ENCODE data around the gene CHST8.

DNA sequence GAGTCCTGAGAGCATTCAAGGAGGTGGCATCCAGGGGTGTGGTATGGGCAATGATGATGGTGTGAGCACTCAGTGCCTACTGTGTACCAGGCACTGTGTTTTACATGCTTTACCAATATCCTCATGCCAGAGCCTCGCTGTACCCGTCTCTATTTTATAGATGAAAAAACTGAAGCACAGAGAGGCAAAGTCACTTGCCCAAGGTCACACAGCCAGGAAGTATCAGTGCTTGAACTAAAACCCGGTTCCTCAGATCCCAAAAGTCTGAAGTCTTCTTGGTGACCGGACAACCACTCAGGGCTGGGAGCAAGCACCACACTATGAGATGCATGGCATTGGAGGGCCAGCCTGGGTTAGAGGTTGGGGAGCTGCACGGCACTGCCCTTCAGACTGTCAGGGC, 84.1 kb downstream of the CHST8 start:
- TF ChIP-seq, protein P1, sequence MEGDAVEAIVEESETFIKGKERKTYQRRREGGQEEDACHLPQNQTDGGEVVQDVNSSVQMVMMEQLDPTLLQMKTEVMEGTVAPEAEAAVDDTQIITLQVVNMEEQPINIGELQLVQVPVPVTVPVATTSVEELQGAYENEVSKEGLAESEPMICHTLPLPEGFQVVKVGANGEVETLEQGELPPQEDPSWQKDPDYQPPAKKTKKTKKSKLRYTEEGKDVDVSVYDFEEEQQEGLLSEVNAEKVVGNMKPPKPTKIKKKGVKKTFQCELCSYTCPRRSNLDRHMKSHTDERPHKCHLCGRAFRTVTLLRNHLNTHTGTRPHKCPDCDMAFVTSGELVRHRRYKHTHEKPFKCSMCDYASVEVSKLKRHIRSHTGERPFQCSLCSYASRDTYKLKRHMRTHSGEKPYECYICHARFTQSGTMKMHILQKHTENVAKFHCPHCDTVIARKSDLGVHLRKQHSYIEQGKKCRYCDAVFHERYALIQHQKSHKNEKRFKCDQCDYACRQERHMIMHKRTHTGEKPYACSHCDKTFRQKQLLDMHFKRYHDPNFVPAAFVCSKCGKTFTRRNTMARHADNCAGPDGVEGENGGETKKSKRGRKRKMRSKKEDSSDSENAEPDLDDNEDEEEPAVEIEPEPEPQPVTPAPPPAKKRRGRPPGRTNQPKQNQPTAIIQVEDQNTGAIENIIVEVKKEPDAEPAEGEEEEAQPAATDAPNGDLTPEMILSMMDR (conservative IDR thresholded peaks at IDR 0.05; ENCODE audit: low read depth, low read length), result no peak
- no peak for TF ChIP-seq EZH2 (IDR thresholded peaks at IDR 0.05; ENCODE audit: borderline replicate concordance, low read depth, low read length, poor library complexity, severe bottlenecking)

Data from A673 (cell line).